Epithelial cell of proximal tubule (primary cell): Measurements from ENCODE around the gene ZMYM2. TPM values are rescaled to one million over a fixed set of nuclear protein-coding genes. Genes with fewer than 3 reads are reported as not detected.

ENCODE experiments used
- DNase-seq: peaks from one replicate; pipeline ENCODE4 v3.0.0-alpha.2; 2011; ENCODE audit warnings: low read depth
- H3K4me3 ChIP-seq: 2 replicates; pipeline ENCODE4 v1.5.1; 2011; ENCODE audit warnings: low read depth, mild to moderate bottlenecking, low read length
- CTCF ChIP-seq: conservative IDR thresholded peaks from 2 replicates; pipeline ENCODE4 v1.5.1; 2012; ENCODE audit warnings: low read depth, mild to moderate bottlenecking, low read length
- total RNA-seq: library from RNA; depleted of rRNA; stranded (reverse); fragments of >200 nt; gene quantifications from 2 replicates; pipeline ENCODE4 v1.2.3, GENCODE V29; 2015

The ZMYM2 gene
- 27.9 and 28.4 TPM in 2 replicates for total RNA-seq

DNA sequence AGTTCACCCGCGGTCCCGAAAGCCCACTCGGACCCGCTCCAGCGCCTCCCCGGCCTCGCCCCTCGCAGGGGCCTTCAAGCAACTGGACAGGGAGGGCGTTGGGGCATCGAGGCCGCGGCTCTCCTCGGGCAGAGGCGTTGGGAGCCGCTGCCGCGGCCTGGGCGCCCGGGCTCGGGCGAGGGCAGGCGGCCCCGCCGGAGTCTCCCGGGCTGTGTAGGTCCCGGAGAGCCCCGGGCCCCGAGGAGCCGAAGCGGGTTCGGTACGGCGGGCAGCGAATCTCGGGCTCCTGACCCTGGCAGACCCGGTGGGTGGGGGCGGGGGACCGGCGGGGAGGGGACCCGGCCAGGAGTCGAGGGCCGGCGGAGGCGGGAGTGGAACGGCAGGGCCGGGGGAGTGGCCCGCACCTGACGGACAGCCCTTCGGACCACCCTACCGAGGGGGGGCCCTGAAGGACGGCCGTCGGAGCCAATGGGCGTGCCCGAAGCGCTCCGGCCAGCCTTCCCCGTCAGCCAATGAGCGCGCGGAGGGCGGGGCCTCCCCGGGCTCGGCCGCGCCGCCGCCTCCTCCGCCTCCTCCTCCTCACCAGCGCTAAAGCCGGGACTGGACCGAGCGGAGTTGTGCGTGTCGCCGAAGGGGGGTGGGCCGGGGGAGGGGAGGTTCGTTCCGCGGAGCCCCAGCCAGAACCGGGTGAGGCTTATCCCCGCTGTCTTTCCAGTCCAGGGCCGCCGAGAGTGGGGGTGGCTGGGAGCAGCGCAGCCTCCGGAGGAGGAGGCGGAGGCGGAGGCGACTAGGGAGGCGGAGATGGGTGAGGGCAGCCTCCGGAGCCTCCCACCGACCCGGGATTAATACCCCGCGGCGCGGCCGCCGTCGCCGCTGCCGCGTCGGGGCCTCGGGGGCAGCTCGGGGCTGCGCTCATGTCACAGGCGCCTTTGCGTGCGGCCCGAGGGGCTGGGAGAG is at the start of gene ZMYM2:
Gene ZMYM2 (plus strand): TSS at position 573 of the 957 bp plus-strand sequence. CDS start 34,346 bp downstream, outside the sequence.
- DNase-seq = peak; percentile 37
- peak within 1 kb of the TSS; percentile 80 for H3K4me3 ChIP-seq
- TF ChIP-seq CTCF = no peak

DNA sequence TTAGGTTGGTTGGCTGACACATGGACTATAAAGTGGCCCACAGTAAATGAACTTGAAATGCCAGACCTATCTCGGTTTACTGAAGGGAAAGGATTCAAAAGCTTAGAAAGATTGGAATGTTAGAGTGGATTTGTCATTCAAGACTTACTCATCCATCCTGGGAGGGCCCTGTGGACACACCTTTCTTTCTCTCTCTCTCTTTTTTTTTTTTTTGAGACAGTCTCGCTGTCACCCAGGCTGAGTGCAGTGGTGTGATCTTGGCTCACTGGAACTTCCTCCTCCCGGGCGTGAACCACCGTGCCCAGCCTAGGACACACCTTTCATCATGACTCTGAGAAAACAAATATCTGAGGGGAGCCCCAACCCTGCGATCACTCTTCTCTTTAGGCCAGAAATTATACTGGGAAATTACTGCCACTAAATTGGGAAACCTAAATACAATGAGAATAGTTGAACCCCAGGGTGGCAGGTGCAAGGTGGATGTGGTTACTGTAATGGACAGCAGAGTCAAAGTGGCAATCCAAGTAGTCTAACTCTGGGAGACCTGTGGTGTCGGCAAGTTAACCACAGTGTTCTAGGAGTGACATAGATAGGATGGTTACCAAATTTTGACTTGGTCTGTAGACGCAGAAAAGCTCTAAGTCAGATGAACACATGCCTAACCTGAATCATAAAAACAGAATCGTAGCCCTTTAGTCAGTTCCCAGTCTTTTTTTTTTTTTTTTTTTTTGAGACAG is 48.0 kb upstream of the ZMYM2 start:
- DNase-seq = peak; percentile 39
- no peak overlapping the region for H3K4me3 ChIP-seq
- no peak for TF ChIP-seq CTCF

GRCh38 chr13:19927117-19927748 is 31.3 kb upstream of the ZMYM2 start:
- H3K4me3 ChIP-seq = no peak overlapping the region
- peak; percentile 70 for TF ChIP-seq CTCF
- peak; percentile 25 for DNase-seq

DNA sequence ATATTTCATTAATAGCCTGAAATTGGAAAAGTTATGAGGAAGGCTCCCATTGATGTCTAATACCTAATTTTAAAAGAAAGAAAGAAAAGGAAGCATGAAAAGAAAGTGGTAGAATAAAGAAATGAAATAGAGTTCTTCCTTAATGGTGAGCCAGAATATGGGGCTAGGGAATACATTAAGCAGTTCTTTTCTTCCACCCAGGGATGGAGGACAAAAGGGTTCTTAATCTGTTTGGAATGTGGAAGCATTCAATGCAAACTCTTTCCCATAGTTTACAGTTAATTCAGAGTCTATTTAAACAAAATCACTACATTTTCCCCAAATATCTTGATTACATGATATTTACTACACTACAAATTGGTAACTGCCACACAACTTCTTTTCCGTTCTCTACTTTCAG is 18.4 kb upstream of the ZMYM2 start:
- DNase-seq = no peak
- TF ChIP-seq CTCF = no peak
- no peak overlapping the region for H3K4me3 ChIP-seq

DNA sequence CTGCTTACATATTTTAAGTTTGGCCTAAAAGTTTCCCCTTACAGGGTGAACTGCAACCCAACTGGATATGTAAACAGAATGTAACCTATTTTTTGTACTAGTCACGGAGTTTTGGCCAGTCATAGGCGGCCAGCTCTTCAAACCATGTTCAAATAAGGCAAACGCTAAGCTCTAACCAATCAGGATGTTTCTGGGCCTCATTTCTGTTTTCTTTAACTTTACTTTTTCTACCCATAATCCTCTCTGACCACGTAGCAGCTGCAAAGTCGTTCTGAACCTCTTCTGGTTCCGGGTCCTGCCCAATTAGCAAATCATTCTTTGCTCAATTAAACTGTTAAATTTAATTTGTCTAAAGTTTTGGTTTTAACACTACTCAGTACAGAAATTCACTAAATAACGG is 8.2 kb upstream of the ZMYM2 start:
- TF ChIP-seq CTCF = no peak
- H3K4me3 ChIP-seq = no peak overlapping the region
- no peak for DNase-seq

DNA sequence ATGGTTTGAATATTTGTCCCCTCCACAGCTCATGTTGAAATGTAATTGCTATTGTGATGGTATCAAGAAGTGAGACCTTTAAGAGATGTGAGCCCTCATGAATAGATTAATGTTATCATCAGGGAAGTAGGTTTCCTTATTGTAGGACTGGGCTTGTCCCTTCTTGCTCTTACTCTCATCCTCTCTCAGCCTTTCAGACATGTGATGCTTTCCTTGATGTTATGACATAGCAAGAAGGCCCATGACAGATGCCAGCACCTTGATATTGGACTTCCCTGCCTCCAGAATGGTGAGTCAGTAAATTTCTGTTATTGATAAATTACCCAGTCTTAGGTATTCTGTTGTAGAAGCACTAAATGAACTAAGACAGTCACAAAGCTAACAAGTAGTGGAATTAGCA is 5.7 kb upstream of the ZMYM2 start:
- DNase-seq = no peak
- no peak overlapping the region for H3K4me3 ChIP-seq
- TF ChIP-seq CTCF = no peak
